ENCODE data around the gene BOD1L2.

DNA sequence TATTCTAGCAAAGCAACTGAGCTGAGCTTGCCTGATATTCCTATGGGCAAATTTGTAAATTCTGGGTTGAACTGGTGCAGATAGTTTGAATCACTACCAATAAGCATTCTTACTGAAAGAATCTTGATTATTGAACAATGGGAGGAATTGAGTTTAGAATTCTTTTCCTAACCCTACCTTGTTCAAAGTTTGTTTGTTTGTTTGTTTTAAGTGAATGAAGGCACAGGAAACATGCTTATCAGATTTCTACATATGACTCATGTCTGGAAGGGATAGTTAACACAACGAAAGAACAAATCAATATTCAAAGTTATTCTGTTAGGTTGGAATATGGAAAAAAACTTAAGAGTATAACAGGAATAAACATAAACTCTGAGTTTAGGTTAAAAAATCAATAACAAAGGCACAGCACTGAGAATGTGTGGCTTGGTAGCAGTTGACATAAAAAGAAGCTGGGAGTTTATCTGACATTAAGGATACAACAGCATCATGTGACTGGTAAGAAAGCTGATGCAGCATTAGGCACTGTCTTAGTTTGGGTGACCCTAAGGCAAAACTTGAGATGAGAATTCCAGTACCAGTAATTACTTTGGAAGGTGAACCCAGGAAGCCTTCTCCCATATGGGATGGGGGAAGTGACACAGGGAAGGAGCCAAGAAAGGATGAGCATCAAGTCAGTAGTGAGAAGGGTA lies 20.9 kb downstream of the BOD1L2 start:
- TF ChIP-seq, protein P1, sequence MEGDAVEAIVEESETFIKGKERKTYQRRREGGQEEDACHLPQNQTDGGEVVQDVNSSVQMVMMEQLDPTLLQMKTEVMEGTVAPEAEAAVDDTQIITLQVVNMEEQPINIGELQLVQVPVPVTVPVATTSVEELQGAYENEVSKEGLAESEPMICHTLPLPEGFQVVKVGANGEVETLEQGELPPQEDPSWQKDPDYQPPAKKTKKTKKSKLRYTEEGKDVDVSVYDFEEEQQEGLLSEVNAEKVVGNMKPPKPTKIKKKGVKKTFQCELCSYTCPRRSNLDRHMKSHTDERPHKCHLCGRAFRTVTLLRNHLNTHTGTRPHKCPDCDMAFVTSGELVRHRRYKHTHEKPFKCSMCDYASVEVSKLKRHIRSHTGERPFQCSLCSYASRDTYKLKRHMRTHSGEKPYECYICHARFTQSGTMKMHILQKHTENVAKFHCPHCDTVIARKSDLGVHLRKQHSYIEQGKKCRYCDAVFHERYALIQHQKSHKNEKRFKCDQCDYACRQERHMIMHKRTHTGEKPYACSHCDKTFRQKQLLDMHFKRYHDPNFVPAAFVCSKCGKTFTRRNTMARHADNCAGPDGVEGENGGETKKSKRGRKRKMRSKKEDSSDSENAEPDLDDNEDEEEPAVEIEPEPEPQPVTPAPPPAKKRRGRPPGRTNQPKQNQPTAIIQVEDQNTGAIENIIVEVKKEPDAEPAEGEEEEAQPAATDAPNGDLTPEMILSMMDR (IDR thresholded peaks at IDR 0.05; ENCODE audit: low read length), result no peak
- no peak for TF ChIP-seq EZH2 (IDR thresholded peaks at IDR 0.05; ENCODE audit: borderline replicate concordance, low read length)

Measured in OCI-LY1 (cell line).